Pancreas (tissue), 10 donors: ENCODE data around the gene DAD1. TPM values are rescaled to one million over a fixed set of nuclear protein-coding genes. Genes with fewer than 3 reads are reported as not detected.

Experiments used
- ATAC-seq, 4 donors: fragments of 200-7000 bp; cut with Tn5 transposase; one replicate each; pipeline versions ENCODE4 v1.8.0 to v1.9.1; 2020; ENCODE audit warnings: mild to moderate bottlenecking in 4 of 4, moderate library complexity in 4 of 4
- DNase-seq, 6 donors: peaks; one replicate each; pipeline ENCODE4 v3.0.0-alpha.2; 2020
- FAIRE-seq: peaks from 2 replicates; lab custom pipeline; 2012; peaks lifted over from hg19 to GRCh38; lab: Jason Lieb, UNC
- H3K27ac ChIP-seq, 4 donors: fragments of 200-600 bp; sonication (generic); 1 replicate in 3 of 4; 2 replicates in 1 of 4; pipeline versions ENCODE4 v1.5.0 to v1.8.0; 2020
- H3K27me3 ChIP-seq, 4 donors: fragments of 200-600 bp; one replicate each; pipeline ENCODE4 v1.8.0; 2021
- H3K36me3 ChIP-seq, 3 donors: fragments of 200-600 bp; sonication (generic) in 1 of 3; one replicate each; pipeline versions ENCODE4 v1.5.0 to v1.8.0; 2020 to 2021
- H3K4me1 ChIP-seq, 3 donors: fragments of 200-600 bp; one replicate each; pipeline ENCODE4 v1.8.0; 2021
- H3K4me3 ChIP-seq, 4 donors: fragments of 200-600 bp; sonication (generic) in 2 of 4; one replicate each; pipeline versions ENCODE4 v1.5.0 to v1.8.0; 2020 to 2021
- H3K9me3 ChIP-seq, 4 donors: fragments of 200-600 bp; one replicate each; pipeline ENCODE4 v1.8.0; 2021
- whole genome bisulfite sequencing, 2 donors: extraction: QIAGEN DNeasy Blood & Tissue Kit; methylation state at CpG; one replicate each; pipeline ENCODE4 v1.1.7; 2013; 5-methylcytosine and 5-hydroxymethylcytosine counted together
- intact Hi-C, 3 donors: fragments of 100-400 bp; cut with DNase I; formaldehyde crosslinking; loops; one replicate each; pipeline versions ENCODE4 v1.11.1 to v1.14.2; 2022
- polyA plus RNA-seq, 2 donors: library from polyadenylated mRNA; stranded (reverse); fragments of 200-250 nt; gene quantifications; one replicate each; pipeline ENCODE4 v1.2.3, GENCODE V29; 2013
- total RNA-seq, 6 donors: library from RNA; stranded (reverse); fragmentation: NEBNext Ultra II Directional in 4 of 6; extraction: Animal tissue kit (Norgen Biotek cat#: 25700) in 4 of 6; gene quantifications; one replicate each; pipeline versions ENCODE4 v1.2.1 to v1.2.4, GENCODE V29; 2021 to 2023
- TF ChIP-seq, protein P1 (sequence below), 4 donors: fragments of 200-600 bp; sonication (generic) in 3 of 4; IDR thresholded peaks; one replicate each; pipeline versions ENCODE4 v1.5.0 to v1.8.0; 2021; ENCODE audit warnings: antibody characterized with exemption in 4 of 4
- donor health status: healthy with polysubstance abuse.
- donor health status: DM: no; HTN: no; CAD: no; lungs with moderate emphysema.
- donor health status: DM: no; HTN: no; CAD: no.
- donor health status: control.
- donor health status: control.
- donor health status: Bipolar disorder and iron deficiency.
- donor health status: DM: yes; HTN: yes; CAD: no.
- donor health status: DM: no; HTN: no; CAD: no.
- donor health status: DM: no; HTN: no; CAD: no.
- donor health status: DM: yes; HTN: yes; CAD: no.

DAD1 gene
- total and polyA plus RNA-seq, 8 donors = 58.2 to 178 (median 85.2) TPM

DNA sequence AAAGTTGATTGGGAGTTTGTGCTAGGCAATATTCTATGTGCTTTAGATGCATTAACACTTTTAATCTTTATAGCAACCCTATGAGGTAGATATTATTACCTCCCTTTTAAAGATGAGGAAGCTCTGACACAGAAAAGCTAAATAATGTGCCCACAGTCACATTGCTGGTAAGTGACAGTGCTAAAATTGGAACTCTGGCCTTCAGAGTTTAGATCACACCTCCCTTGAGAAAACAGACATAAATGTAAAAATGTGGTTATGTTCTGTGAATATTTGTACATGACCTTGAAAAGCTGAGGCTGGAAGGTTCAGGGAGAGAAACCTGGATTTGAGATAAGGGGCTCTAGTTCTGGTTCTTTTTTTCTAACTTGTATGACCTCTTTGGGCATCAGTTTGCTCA is 11.0 kb upstream of the DAD1 start:
- no peak for FAIRE-seq
- H3K27ac ChIP-seq = peak overlapping the region in 1 of 4 donors; percentile 97
- intact Hi-C loops = loop anchor here in 1 of 3 donors (10.0 kb wide), 1 partner anchor 55 kb away; no protein-coding TSS in a partner anchor

DNA sequence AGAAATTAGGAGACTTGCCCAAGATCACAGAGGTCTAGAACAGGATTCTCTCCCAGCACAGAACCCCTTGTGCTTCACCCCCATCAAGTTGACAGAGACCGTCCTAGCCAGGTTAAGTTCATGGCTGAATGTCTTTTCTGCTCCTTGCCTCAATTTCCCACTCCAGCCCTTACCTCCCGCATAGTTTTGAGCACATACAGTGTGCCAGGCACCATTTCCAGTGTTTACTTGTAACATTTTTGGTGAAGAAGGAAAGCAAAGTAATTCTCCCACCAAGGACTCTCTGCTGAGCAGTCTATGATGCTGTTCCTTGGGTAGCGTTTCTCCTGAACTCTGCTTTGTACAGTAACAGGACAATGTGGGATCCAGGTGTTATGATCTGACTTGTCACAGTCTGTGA is 10.3 kb upstream of the DAD1 start:
- Histone ChIP-seq H3K4me3 (peak overlapping the region in 2 of 4 donors; percentile 74 to 78), H3K4me1 (peaks cover 10 to 17% (median 10%) of the 10 kb centered on the region in 3 donors), H3K36me3 (peaks cover 0 to 24% (median 5%) of the 10 kb centered on the region in 3 donors), H3K9me3 (no peaks in the 10 kb centered on the region), H3K27me3 (no peaks in the 10 kb centered on the region), H3K27ac (peak overlapping the region; percentile 78 to 97 (median 88))
- ATAC-seq = no peak
- no peak for FAIRE-seq
- WGBS, 2 donors = 57 to 61% methylated on average over 3 of the region's 3 CpGs
- DNase-seq = no peak
- TF ChIP-seq, protein P1, sequence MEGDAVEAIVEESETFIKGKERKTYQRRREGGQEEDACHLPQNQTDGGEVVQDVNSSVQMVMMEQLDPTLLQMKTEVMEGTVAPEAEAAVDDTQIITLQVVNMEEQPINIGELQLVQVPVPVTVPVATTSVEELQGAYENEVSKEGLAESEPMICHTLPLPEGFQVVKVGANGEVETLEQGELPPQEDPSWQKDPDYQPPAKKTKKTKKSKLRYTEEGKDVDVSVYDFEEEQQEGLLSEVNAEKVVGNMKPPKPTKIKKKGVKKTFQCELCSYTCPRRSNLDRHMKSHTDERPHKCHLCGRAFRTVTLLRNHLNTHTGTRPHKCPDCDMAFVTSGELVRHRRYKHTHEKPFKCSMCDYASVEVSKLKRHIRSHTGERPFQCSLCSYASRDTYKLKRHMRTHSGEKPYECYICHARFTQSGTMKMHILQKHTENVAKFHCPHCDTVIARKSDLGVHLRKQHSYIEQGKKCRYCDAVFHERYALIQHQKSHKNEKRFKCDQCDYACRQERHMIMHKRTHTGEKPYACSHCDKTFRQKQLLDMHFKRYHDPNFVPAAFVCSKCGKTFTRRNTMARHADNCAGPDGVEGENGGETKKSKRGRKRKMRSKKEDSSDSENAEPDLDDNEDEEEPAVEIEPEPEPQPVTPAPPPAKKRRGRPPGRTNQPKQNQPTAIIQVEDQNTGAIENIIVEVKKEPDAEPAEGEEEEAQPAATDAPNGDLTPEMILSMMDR (IDR thresholded peaks at IDR 0.05) = no peak
- intact Hi-C loops = no loop called here

More for the DNA sequence above, 11.0 kb upstream of the DAD1 start:
- Histone ChIP-seq H3K4me3 (peak overlapping the region in 1 of 4 donors; percentile 78), H3K36me3 (peaks cover 0 to 31% (median 11%) of the 10 kb centered on the region in 3 donors), H3K27me3 (no peaks in the 10 kb centered on the region), H3K9me3 (no peaks in the 10 kb centered on the region), H3K4me1 (peaks cover 10 to 17% (median 10%) of the 10 kb centered on the region in 3 donors)
- TF ChIP-seq, protein P1 (IDR thresholded peaks at IDR 0.05) = no peak
- no peak for ATAC-seq
- no peak for DNase-seq

DNA sequence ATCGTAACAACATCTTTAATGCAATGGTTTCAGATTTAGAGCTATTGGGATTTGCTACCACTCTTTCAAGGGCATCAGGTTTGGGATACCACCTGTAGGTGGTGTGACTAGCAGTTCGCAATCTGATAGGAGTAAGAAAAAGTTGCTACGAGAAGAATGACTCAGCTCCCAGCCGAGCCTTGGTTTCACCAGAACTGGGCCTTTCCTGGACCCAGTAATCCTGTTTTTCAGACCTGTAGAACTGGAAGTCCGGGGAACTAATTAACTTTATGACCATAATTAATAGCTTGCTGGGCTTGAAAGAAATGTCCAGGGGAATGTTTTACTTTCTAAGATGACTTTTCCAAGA is 9.8 kb upstream of the DAD1 start:
- peak; percentile 81 to 93 (median 88) for ATAC-seq

DNA sequence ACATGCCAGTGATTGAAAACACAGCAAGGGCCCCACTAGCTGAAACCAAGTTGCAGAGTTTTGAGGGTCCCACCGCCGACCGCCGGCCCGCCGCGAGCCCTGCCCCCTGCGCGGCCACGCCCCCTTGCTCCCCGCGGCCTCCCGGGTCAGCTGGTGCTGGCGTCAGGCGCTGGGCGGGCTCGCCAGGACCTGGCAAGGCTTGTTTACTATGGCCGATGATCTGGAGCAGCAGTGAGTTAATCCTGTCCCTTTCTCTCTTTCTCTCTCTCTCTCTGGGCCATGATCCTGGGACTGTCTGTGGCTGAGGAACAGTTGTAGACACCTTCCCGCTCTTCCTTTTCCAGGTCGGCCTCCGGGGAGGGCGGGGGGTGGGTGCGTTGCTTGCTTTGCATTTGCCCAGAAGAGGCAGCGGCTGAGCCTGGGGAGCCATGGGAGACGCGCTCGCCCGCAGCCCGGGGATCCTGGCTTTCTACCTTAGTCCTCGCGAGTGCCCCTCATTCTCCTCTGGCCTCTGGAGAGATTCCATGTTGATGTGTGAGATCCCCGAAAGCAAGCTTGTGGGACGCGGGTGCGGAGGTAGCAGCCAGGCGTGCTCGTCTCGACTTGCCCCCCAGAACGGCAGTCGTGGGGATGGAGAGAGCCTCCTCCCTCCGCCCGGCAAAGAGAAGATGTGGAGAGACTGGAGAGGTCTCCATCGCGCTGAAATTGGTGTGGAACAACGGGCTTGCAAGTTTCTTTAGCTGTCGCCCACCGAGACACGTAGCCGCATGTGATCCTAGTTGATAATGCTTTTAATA is 9.3 kb upstream of the DAD1 start, which contains the start of gene ABHD4:
Gene ABHD4 (plus strand): TSS at position 202 of the 797 bp plus-strand sequence. CDS start 7 bp downstream, at position 209.
- TF ChIP-seq, protein P1 (IDR thresholded peaks at IDR 0.05) = no peak
- peak; percentile 77 to 93 (median 88) for DNase-seq
- Histone ChIP-seq H3K4me3 (peak within 1 kb of the TSS; percentile 45 to 78 (median 67)), H3K27me3 (no peaks in the 10 kb centered on the region), H3K9me3 (no peaks in the 10 kb centered on the region), H3K36me3 (peaks cover 0 to 15% (median 4%) of the 10 kb centered on the region in 3 donors), H3K4me1 (peaks cover 10 to 17% (median 10%) of the 10 kb centered on the region in 3 donors), H3K27ac (peak within 1 kb of the TSS; percentile 78 to 97 (median 88))
- no peak for FAIRE-seq
- peak; percentile 97 to 99 (median 98) for ATAC-seq
- 1% methylated on average over 49 of the region's 49 CpGs for WGBS, 2 donors
- intact Hi-C loops = no loop called here

More for the DNA sequence above, 9.8 kb upstream of the DAD1 start:
- peaks cover 0 to 21% (median 4%) of the 10 kb centered on the region in 3 donors for H3K36me3 ChIP-seq
- no peak for FAIRE-seq
- H3K27me3 ChIP-seq = no peaks in the 10 kb centered on the region
- intact Hi-C loops = no loop called here
- H3K9me3 ChIP-seq = no peaks in the 10 kb centered on the region
- peak overlapping the region; percentile 45 to 78 (median 67) for H3K4me3 ChIP-seq
- DNase-seq = peak in 4 of 6 donors; percentile 40 to 64 (median 56)
- 1% methylated on average over 5 of the region's 5 CpGs for WGBS, 2 donors
- H3K4me1 ChIP-seq = peaks cover 10 to 17% (median 10%) of the 10 kb centered on the region in 3 donors
- H3K27ac ChIP-seq = peak overlapping the region; percentile 78 to 97 (median 88)
- TF ChIP-seq, protein P1 (IDR thresholded peaks at IDR 0.05) = no peak
